Measurements from ENCODE around the gene ARRB1. TPM values are rescaled to one million over a fixed set of nuclear protein-coding genes. Genes with fewer than 3 reads are reported as not detected.

ARRB1 gene
- total RNA-seq, 1 donor from 2014 or later: 60.3 TPM

DNA sequence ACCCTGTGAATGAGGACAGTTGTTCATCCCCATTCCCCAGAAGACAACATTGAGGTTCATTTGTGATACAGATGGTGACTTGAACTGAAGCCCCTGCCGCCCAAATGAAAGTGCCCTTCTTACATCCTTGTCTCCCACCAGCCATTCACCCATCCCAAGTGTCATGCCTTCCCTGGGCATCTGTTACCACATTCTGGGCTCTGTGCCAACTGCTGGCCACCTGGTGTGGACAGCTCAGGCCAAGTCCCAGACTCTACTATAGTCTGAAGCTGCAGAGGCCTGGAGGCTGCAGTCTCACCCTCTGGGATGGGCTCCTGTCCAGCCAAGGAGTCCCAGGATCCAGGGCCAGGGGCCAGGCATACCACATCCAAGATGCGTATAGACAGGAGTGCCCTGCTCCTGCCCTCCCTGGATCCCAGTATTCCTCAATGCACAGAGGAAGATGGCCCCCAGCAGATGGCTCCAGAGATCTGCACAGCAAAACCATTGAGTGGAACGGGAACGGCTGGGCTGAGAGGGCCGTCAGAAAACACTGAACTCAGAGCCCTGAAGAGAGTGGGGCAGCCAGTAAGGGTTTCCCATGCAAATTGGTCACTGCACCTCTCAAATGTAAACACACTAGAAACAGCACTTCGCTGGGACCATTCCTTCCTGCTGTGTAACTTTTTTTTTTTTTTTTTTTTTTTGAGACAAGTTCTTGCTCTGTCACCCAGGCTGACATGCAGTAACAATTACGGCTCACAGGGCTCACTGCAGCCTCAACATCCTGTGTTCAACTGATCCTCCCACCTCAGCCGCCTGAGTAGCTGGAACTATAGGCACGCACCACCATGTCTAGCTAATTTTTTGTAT, 22.8 kb downstream of the ARRB1 start:
- FAIRE-seq: no peak

GRCh38 chr11:75326439-75326810, 25.0 kb downstream of the ARRB1 start:
- no peak for FAIRE-seq

More for the DNA sequence above, 22.8 kb downstream of the ARRB1 start:
- no peak for DNase-seq (ENCODE audit: low spot score in 2 of 2)

GRCh38 chr11:75325713-75326438, 25.6 kb downstream of the ARRB1 start:
- DNase-seq (ENCODE audit: low spot score in 2 of 2) (peak in 1 of 2 donors; percentile 73), FAIRE-seq (no peak)

More at GRCh38 chr11:75326439-75326810, 25.0 kb downstream of the ARRB1 start:
- no peak for DNase-seq (ENCODE audit: low spot score in 2 of 2)

- no peak for FAIRE-seq
- DNase-seq (ENCODE audit: low spot score in 2 of 2): no peak
Measured at GRCh38 chr11:75324740-75325139, 26.7 kb downstream of the ARRB1 start.

- DNase-seq (ENCODE audit: low spot score in 2 of 2) (no peak), FAIRE-seq (no peak)
Measured at GRCh38 chr11:75324189-75324588, 27.3 kb downstream of the ARRB1 start.

DNA sequence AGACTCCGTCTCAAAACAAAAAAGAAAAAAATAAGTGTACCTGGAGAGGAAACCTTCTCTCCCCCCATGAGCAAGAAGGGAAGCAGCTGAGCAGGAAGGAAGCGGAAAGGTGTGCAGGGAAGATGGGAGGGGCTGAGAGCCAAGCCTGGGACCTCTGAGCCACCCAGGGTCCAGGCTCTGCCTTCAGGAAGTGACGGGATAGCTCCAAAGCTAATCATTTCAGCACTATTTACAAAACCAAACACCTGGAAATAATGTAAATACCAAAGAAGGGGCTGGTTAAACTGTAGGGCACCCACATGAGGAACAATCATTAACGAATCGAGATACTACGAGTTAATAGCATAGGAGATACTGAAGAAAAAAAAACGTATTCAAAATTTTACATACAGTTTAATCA, 27.9 kb downstream of the ARRB1 start:
- FAIRE-seq (no peak), DNase-seq (ENCODE audit: low spot score in 2 of 2) (no peak)

GRCh38 chr11:75320643-75321042, 30.8 kb downstream of the ARRB1 start:
- FAIRE-seq: no peak

GRCh38 chr11:75320046-75320618, 31.3 kb downstream of the ARRB1 start:
- DNase-seq (ENCODE audit: low spot score in 2 of 2) (no peak), FAIRE-seq (no peak)

More at GRCh38 chr11:75320643-75321042, 30.8 kb downstream of the ARRB1 start:
- no peak for DNase-seq (ENCODE audit: low spot score in 2 of 2)

DNA sequence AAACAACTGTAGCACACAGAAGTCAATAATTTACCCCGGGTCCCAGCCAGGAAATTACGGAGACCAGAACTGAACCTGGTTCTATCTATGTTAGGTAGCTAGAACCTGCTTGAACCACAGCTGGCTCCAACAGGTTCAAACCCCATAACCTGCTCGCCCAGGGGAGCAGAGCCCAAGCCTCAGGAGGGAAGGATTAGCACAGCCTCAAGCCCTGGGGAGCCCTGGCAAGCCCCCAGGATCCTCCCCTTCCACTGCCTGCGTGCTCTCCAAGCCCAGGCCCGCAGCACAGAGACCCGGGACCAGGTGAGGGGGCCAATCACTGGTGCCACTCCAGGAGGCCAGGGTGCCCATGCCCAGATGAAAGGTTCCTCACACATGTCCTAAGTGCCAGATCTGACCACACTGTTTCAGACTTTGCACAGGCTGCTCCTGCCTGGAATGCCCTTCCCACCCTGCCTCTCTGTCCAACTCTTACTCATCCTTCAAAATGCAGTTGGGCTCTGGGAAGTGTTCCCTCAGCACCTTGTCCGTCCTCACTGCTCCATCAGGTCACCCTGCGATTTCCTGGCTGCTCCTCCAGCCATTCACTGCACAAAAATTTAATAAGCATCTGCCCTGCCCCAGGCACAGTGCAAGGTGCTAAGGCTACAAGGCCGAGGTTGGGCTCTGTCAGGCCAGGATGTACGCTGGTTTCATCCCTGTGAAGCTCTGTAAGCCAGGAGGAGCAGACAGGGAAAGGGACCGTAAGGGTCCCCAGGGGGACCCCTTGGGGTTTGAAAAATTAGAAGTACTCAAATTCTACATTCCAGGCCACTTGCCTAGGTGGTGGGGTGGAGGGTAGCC, 32.2 kb downstream of the ARRB1 start:
- FAIRE-seq: no peak

DNA sequence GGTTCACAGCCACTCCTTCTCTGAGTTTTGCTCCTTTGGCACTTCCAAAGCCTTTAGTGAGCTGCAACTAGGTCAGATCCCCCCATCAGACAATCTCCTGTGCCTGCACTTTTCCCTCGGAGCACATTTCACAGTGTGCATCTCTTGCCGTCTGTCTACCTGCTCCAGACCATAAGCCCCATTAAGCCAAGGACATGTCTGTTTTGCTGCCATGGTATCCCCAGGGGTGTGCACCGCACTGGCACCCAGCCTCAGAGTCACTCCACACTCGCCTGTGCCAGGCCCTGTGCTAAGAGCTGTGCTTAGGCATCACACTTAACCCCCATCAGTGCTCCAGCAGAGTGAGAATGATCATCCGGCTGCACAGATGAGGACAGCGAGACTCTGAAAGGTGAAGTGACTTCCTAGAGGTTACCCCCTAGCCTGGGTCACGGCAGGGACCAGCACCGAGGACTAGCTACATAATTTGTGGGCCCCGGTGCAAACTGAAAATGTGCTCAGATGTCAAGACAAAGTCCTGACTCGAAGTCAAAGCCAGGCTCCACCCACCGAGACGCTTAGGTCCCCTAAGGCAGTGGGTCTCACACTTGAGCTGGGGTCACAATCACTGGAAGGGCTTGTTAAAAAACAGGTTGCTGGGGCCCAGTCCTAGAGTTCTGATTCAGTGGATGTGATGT, 33.9 kb downstream of the ARRB1 start:
- DNase-seq (ENCODE audit: low spot score in 2 of 2) (no peak), FAIRE-seq (no peak)

More for the DNA sequence above, 32.2 kb downstream of the ARRB1 start:
- no peak for DNase-seq (ENCODE audit: low spot score in 2 of 2)

- FAIRE-seq: no peak
- no peak for DNase-seq (ENCODE audit: low spot score in 2 of 2)
Measured at GRCh38 chr11:75315439-75315805, 36.0 kb downstream of the ARRB1 start.

- no peak for DNase-seq (ENCODE audit: low spot score in 2 of 2)
- FAIRE-seq: no peak
Measured at GRCh38 chr11:75314771-75315438, 36.6 kb downstream of the ARRB1 start.

DNA sequence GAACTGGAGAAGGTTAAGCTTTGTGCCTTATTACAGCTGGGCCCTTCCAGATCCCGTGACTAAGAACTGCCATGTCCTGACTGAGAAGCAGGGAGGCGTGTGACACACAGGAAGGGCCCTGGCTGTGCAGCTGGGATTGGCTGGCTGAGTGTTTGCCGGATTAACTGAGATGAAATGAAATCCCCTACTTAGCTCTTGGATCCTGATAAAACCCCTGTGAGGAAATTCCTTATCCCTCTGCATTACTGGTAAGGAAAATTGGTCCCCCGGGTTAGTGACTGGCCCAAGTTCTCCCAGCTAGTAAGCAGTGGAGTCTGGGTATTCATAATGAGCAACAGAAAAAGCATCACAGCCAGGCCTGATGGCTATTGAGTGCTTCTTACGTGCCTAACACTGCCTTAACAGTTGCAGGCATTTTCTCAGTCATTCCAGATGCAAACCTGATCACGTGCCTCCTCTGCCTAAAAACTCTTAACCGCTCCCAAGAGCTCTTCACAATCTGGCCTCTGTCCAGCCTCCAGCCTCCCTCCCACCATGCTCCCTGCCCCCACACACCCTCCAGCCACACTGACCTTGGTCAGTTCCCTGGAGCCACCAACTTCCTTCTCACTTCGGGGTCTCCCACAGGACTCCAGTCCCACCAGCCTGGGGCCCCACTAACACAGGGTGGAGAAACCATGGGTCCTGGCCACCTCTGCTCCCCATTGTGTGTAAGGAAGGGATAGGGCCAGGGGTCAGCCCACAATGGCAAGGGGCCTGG, 37.8 kb downstream of the ARRB1 start:
- FAIRE-seq (no peak), DNase-seq (ENCODE audit: low spot score in 2 of 2) (no peak)

- DNase-seq (ENCODE audit: low spot score in 2 of 2) (no peak), FAIRE-seq (no peak)
Measured at GRCh38 chr11:75312346-75312745, 39.1 kb downstream of the ARRB1 start.

DNA sequence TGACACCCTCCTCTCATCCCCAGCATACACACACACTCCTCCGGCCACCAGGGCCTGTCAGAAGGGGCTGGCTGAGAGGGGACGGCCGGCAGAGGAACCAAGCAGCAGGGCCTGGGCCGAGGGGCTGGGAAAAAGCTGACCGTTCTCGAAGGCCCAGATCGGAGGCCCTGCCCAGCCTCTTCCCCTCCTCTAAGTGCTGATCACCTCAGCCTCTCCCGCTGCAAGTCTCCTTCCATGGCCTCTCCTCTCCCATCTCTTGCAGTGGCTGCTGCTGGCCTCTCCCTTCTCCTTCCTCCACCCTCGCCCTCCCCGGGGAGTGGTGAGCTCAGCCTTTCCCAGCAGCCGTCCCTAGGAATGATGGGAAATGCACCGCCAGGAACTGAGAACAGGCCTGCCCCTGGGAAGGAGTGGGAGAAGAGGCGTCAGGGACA, 39.6 kb downstream of the ARRB1 start:
- peak; percentile 52 to 69 for DNase-seq (ENCODE audit: low spot score in 2 of 2)
- FAIRE-seq: no peak

GRCh38 chr11:75308986-75309385, 42.5 kb downstream of the ARRB1 start:
- DNase-seq (ENCODE audit: low spot score in 2 of 2) (no peak), FAIRE-seq (no peak)

DNA sequence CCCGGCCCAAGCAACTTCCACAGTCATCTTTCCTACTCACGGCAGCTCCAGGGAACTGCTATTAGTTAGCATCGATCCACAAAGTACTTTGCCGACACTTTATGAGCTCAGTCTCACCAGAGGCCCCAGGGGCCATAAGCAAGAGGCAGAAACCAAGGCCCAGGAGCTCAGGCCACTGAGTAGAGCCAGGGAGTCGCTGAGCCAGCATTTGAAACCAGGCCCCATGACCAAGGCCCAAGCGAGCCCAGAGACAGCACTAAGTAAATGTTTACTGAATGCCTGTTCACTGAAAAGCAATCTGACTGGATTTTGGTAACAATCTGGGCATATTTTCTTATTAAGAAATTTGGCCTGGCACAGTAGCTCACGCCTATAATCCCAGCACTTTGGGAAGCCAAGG, 43.3 kb downstream of the ARRB1 start:
- DNase-seq (ENCODE audit: low spot score in 2 of 2) (no peak), FAIRE-seq (no peak)

DNA sequence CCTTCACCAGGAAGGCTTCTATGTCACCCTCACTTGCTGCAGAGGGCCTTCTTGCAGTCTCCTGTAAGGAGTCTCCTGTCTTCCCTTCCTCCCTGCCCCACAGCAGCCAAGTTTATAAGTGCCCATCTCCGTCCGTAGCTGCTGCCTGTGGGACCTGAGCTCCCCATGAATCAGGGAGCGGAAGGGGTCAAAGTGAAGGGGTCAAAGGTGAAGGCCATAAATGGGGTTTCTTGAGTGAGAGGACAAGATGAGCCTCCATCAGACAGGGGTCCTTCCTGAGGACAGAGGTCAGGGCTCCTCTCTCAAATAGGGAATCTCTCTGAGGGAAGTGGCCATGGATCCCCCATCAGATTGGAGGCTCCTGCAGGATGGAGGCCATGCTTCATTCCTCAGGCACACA, 44.4 kb downstream of the ARRB1 start:
- DNase-seq (ENCODE audit: low spot score in 2 of 2): no peak
- FAIRE-seq: no peak

DNA sequence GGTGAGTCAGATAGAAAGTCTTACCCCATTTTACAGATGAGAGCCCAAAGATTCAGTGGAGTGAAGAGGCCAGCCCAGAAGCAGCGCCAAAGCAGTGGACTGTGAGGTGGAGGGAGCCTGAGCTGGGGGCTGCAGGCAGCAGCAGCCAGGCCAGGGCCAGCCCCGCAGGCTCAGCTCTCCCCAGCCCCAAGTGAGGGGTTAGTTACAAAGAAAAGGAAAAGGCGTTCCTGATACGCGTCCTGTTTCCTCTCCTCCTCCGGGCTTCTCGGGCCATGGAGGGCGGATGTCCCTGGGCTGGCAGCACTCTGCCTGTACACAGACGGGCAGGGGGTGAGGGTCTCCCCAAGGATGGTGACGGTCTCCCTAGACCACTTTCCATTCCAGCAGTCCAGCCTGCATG, 44.9 kb downstream of the ARRB1 start:
- no peak for FAIRE-seq
- no peak for DNase-seq (ENCODE audit: low spot score in 2 of 2)
